ENCODE data around the gene ZXDC.

The ZXDC gene

DNA sequence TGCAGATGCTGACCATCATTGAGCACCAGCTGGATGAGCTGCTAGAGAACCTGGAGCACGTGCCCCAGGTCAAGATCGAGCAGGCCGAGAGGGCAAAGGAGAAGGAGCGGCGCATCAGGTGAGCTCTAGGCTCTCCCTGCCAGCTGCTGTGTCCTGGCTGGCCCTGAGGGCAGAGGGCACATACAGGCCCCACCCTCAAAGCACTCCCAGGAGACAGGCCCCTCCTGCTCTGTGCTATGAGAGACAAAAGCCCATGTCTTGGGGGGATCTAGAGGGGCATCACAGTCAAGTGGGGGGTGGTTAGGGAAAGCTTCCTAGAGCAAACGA is 41.5 kb downstream of the ZXDC start:
- TF ChIP-seq, protein P1, sequence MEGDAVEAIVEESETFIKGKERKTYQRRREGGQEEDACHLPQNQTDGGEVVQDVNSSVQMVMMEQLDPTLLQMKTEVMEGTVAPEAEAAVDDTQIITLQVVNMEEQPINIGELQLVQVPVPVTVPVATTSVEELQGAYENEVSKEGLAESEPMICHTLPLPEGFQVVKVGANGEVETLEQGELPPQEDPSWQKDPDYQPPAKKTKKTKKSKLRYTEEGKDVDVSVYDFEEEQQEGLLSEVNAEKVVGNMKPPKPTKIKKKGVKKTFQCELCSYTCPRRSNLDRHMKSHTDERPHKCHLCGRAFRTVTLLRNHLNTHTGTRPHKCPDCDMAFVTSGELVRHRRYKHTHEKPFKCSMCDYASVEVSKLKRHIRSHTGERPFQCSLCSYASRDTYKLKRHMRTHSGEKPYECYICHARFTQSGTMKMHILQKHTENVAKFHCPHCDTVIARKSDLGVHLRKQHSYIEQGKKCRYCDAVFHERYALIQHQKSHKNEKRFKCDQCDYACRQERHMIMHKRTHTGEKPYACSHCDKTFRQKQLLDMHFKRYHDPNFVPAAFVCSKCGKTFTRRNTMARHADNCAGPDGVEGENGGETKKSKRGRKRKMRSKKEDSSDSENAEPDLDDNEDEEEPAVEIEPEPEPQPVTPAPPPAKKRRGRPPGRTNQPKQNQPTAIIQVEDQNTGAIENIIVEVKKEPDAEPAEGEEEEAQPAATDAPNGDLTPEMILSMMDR (IDR thresholded peaks at IDR 0.05; ENCODE audit: insufficient read depth, low read length, poor library complexity, severe bottlenecking) = no peak
- Histone ChIP-seq H3K36me3 (ENCODE audit: control insufficient read depth, insufficient read depth, low read length) (no peaks in the 10 kb centered on the region; the same call in 1 of the 2 replicates), H3K27me3 (replicated peaks; ENCODE audit: control insufficient read depth, insufficient read depth, low read length) (no peaks in the 10 kb centered on the region), H3K4me3 (replicated peaks; ENCODE audit: low read depth, low read length) (no peak overlapping the region)
- no peak for DNase-seq (ENCODE audit: extremely low read depth, insufficient read length)

DNA sequence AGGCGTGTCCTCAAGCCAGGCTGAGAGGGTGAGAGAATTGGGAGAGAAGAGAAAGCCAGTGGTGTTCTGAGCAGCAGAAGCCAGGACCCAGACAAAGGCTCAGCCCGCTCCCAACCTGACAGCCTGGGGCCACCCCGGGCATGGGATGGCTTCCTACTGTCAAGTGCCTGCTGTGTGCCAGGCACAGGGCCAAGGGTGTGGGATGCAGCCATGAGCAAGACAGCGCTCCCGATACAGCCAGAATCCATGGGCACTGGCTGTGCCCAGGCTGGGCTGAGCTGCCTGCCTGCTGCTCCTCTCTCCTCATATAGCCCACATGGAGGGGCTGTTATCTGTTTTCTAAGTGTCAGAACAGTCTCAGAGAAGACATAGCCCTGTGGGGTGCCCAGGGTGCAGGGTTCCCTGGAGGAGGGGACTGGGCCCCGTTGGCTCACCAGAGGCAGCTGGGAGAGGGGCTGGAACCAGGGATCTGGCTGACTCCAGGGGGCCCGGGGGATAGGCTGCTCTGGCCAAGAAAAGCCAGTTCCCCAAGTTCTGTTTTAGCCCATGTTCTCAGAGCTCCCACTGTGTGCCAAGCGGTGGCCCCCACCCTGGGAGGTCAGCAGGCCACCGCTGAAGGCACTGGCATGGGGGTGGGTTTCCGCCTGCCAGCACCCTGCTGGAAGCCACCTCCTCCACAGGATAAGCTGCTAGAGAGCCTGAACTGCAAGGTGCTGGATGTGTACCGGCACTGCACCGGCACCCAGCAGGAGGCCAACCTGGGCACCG is 42.0 kb downstream of the ZXDC start:
- DNase-seq (ENCODE audit: extremely low read depth, insufficient read length) = no peak
- no peaks in the 10 kb centered on the region for H3K27me3 ChIP-seq (replicated peaks; ENCODE audit: control insufficient read depth, insufficient read depth, low read length)
- H3K4me3 ChIP-seq (replicated peaks; ENCODE audit: low read depth, low read length) = no peak overlapping the region
- H3K36me3 ChIP-seq (ENCODE audit: control insufficient read depth, insufficient read depth, low read length) = no peaks in the 10 kb centered on the region; the same call in 1 of the 2 replicates
- TF ChIP-seq, protein P1 (IDR thresholded peaks at IDR 0.05; ENCODE audit: insufficient read depth, low read length, poor library complexity, severe bottlenecking) = no peak

DNA sequence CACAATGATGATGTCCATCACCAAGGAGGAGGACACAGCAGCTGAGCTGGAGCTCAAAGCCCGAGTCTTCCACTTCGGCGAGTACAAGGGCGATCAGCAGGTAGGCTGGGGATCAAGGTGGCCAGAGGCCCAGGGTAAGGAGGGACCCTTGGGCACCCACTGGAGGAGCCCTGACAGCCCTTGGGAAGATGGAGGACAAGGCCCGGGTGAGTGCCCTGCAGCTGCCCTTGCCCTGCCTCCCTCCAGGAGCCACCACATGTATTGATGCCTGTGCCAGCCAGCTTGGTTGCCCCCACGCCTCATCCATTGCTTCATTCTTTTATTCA is 42.6 kb downstream of the ZXDC start:
- Histone ChIP-seq H3K27me3 (replicated peaks; ENCODE audit: control insufficient read depth, insufficient read depth, low read length) (no peaks in the 10 kb centered on the region), H3K36me3 (ENCODE audit: control insufficient read depth, insufficient read depth, low read length) (no peaks in the 10 kb centered on the region; the same call in 1 of the 2 replicates), H3K4me3 (replicated peaks; ENCODE audit: low read depth, low read length) (no peak overlapping the region)
- no peak for DNase-seq (ENCODE audit: extremely low read depth, insufficient read length)
- TF ChIP-seq, protein P1 (IDR thresholded peaks at IDR 0.05; ENCODE audit: insufficient read depth, low read length, poor library complexity, severe bottlenecking) = no peak

DNA sequence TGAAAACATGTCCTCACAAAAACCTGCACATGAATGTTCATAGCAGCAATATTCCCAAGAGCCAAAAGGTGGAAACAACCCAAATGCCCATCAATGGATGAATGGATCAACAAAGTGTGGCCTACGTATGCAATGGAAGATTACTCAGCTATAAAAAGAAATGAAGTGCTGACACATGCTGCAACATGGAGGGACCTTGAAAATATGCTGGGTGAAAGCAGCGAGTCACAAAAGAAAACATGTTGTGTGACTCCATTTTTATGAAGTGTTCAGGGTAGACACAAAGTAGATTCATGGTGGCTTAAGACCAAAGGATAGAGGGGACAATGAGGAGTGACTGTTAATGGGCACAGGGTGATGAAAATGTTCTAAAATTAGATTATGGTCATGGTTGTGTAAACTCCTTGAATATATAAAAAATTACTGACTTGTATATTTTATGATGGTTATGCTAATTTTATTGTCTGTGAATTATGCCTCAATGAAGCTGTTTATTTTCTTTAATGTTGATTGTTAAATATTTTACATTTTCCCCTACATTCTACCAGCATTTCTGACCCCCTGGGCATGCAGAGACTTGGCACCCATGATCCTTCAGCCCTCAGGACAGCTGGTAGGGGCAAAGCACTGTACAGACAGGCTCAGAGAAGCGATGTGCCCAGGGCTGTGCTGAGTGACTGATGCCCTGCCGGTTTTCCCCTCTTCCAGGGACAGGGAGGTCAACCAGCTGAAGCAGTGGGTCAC is 43.2 kb downstream of the ZXDC start:
- no peak for DNase-seq (ENCODE audit: extremely low read depth, insufficient read length)
- TF ChIP-seq, protein P1 (IDR thresholded peaks at IDR 0.05; ENCODE audit: insufficient read depth, low read length, poor library complexity, severe bottlenecking) = no peak

DNA sequence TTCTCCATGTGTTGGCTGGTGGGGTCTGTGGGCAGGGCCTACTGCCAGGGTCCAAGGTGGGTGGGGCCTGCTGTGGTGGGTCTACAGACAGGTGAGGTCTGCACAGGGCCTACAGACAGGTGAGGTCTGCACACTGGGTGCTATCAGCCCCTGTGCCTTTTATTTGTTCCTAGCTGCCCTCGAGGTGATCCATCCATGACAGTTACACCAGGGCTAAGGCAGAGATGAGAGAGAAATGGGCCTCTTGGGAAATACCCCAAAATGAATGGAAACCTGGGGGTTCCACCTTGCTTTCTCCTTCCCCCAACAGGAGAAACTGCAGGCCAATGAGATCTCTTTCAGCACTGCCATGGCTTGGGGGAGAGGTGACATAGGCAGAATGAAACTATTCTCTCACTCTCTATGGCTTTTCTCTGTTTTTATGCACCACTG is 44.6 kb downstream of the ZXDC start:
- Histone ChIP-seq H3K4me3 (replicated peaks; ENCODE audit: low read depth, low read length) (no peak overlapping the region), H3K27me3 (replicated peaks; ENCODE audit: control insufficient read depth, insufficient read depth, low read length) (no peaks in the 10 kb centered on the region), H3K36me3 (ENCODE audit: control insufficient read depth, insufficient read depth, low read length) (no peaks in the 10 kb centered on the region; the same call in 1 of the 2 replicates)
- TF ChIP-seq, protein P1 (IDR thresholded peaks at IDR 0.05; ENCODE audit: insufficient read depth, low read length, poor library complexity, severe bottlenecking) = no peak
- peak; percentile 56 for DNase-seq (ENCODE audit: extremely low read depth, insufficient read length)

More for the DNA sequence above, 43.2 kb downstream of the ZXDC start:
- Histone ChIP-seq H3K27me3 (replicated peaks; ENCODE audit: control insufficient read depth, insufficient read depth, low read length) (no peaks in the 10 kb centered on the region), H3K4me3 (replicated peaks; ENCODE audit: low read depth, low read length) (no peak overlapping the region), H3K36me3 (ENCODE audit: control insufficient read depth, insufficient read depth, low read length) (no peaks in the 10 kb centered on the region; the same call in 1 of the 2 replicates)

Measured in GM06990 (cell line).